ENCODE results near the gene MITF.

- TF ChIP-seq, protein P1, sequence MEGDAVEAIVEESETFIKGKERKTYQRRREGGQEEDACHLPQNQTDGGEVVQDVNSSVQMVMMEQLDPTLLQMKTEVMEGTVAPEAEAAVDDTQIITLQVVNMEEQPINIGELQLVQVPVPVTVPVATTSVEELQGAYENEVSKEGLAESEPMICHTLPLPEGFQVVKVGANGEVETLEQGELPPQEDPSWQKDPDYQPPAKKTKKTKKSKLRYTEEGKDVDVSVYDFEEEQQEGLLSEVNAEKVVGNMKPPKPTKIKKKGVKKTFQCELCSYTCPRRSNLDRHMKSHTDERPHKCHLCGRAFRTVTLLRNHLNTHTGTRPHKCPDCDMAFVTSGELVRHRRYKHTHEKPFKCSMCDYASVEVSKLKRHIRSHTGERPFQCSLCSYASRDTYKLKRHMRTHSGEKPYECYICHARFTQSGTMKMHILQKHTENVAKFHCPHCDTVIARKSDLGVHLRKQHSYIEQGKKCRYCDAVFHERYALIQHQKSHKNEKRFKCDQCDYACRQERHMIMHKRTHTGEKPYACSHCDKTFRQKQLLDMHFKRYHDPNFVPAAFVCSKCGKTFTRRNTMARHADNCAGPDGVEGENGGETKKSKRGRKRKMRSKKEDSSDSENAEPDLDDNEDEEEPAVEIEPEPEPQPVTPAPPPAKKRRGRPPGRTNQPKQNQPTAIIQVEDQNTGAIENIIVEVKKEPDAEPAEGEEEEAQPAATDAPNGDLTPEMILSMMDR (IDR thresholded peaks at IDR 0.05; ENCODE audit: insufficient read depth, low read length): no peak
- TF ChIP-seq REST (IDR thresholded peaks at IDR 0.05; ENCODE audit: insufficient replicate concordance, low read depth) (no peak), SPI1 (IDR thresholded peaks at IDR 0.05; ENCODE audit: borderline replicate concordance, low read depth) (no peak), POLR2AphosphoS5 (IDR thresholded peaks at IDR 0.05; ENCODE audit: low read depth) (no peak)
These were observed 43.8 kb upstream of the MITF start for GRCh38 chr3:69695443-69695842.
